Peyer's patch (tissue), 4 donors: Measurements from ENCODE around the gene CTSD. TPM values are rescaled to one million over a fixed set of nuclear protein-coding genes. Genes with fewer than 3 reads are reported as not detected.

ENCODE experiments used
- DNase-seq, 3 donors: peaks; one replicate each; pipeline ENCODE4 v3.0.0-alpha.2; 2017 to 2019
- H3K27ac ChIP-seq, 4 donors: fragments of 200-600 bp; sonication (generic); one replicate each; pipeline ENCODE4 v1.5.1; 2016 to 2019
- H3K27me3 ChIP-seq, 2 donors: fragments of 200-600 bp; sonication (generic); one replicate each; pipeline ENCODE4 v1.5.1; 2019
- H3K36me3 ChIP-seq, 3 donors: fragments of 200-600 bp; sonication (generic); one replicate each; pipeline ENCODE4 v1.5.1; 2016 to 2019
- H3K4me1 ChIP-seq, 4 donors: fragments of 200-600 bp; sonication (generic); one replicate each; pipeline ENCODE4 v1.5.1; 2016 to 2019
- H3K4me3 ChIP-seq, 4 donors: fragments of 200-600 bp; sonication (generic); 1 replicate in 3 of 4; 2 replicates in 1 of 4; pipeline ENCODE4 v1.5.1; 2016 to 2019; ENCODE audit warnings: mild to moderate bottlenecking in 1 of 4
- H3K9me3 ChIP-seq, 4 donors: fragments of 200-600 bp; sonication (generic); one replicate each; pipeline ENCODE4 v1.5.1; 2016 to 2019; ENCODE audit warnings: mild to moderate bottlenecking in 1 of 4
- POLR2A ChIP-seq, 2 donors: fragments of 450-650 bp; IDR thresholded peaks; one replicate each; pipeline ENCODE4 v1.5.1; 2017; ENCODE audit warnings: antibody characterized with exemption in 2 of 2, mild to moderate bottlenecking in 2 of 2, moderate library complexity in 2 of 2
- total RNA-seq, 4 donors: library from RNA; depleted of rRNA; stranded (reverse); fragments of >200 nt; gene quantifications; one replicate each; pipeline ENCODE4 v1.1.0, GENCODE V29; 2016
- TF ChIP-seq, protein P1 (sequence below), 6 experiments: fragments of 450-650 bp in 4 of 6; fragments of 200-600 bp in 2 of 6; sonication (generic) in 1 of 6; IDR thresholded peaks; one replicate each; pipeline ENCODE4 v1.5.1; 2017 to 2019; ENCODE audit warnings: antibody characterized with exemption in 6 of 6, mild to moderate bottlenecking in 3 of 6, moderate library complexity in 1 of 6

CTSD gene
- total RNA-seq, 4 donors from 2014 or later = 129 to 1,688 (median 1,221) TPM

DNA sequence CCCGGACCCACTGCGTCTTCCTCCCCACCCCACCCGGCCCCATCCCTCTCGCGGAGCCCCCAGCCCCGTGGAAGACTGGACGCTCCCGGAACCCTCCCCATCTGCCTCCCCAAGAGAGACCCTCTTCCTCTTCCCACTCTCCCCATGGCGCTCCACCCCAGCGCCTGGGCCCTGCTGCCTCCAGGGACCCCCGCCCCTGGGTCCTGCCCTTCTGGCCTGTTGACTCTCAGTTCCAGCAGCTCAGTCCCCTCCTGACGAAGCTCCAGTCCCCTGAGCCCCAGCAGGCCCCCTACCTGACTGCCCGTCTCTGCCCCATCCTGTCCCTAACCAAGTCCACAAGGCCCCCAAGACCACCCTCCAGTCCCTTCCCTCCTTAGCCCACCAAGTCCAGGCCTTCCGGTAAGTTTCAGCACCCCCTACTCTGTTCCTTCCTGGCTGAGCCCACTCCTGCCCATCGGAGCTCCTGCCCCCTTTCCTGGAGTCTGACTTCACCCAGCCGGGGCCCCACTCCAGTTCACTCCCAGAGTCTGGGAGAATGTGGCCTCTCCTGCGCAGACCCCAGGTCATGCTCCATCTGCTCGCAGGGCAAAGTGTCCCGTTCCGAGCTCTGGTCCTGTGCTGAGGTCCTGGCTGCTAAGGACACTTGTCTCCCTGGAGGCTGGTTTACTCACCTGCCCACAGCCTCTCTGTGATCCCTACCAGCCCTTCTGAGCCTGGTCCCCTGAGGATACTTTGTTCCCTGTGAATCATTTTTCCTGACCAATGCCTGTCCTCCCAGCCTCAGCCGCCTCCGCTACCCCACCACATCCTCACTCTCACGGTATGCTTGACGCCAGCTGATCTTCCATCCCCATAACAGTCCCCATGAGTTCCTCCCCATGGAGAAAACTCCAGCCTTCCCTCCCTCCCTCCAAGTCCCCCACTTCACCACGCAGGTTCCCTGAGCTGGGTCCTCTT lies 14.1 kb downstream of the CTSD start:
- H3K27me3 ChIP-seq = peaks cover 0 to 3% of the 10 kb centered on the region in 2 donors
- H3K4me1 ChIP-seq = peaks cover 0 to 38% (median 15%) of the 10 kb centered on the region in 4 donors
- H3K9me3 ChIP-seq = no peaks in the 10 kb centered on the region
- no peak for TF ChIP-seq POLR2A (IDR thresholded peaks at IDR 0.05)
- TF ChIP-seq, protein P1, sequence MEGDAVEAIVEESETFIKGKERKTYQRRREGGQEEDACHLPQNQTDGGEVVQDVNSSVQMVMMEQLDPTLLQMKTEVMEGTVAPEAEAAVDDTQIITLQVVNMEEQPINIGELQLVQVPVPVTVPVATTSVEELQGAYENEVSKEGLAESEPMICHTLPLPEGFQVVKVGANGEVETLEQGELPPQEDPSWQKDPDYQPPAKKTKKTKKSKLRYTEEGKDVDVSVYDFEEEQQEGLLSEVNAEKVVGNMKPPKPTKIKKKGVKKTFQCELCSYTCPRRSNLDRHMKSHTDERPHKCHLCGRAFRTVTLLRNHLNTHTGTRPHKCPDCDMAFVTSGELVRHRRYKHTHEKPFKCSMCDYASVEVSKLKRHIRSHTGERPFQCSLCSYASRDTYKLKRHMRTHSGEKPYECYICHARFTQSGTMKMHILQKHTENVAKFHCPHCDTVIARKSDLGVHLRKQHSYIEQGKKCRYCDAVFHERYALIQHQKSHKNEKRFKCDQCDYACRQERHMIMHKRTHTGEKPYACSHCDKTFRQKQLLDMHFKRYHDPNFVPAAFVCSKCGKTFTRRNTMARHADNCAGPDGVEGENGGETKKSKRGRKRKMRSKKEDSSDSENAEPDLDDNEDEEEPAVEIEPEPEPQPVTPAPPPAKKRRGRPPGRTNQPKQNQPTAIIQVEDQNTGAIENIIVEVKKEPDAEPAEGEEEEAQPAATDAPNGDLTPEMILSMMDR (IDR thresholded peaks at IDR 0.05) = no peak
- peak overlapping the region; percentile 26 to 50 (median 37) for H3K4me3 ChIP-seq
- peak overlapping the region in 2 of 4 donors; percentile 2 to 72 for H3K27ac ChIP-seq
- DNase-seq = no peak
- peaks cover 0 to 27% (median 0%) of the 10 kb centered on the region in 3 donors for H3K36me3 ChIP-seq

- Histone ChIP-seq H3K36me3 (peaks cover 0 to 18% (median 0%) of the 10 kb centered on the region in 3 donors), H3K4me1 (peaks cover 0 to 38% (median 15%) of the 10 kb centered on the region in 4 donors), H3K9me3 (no peaks in the 10 kb centered on the region), H3K27me3 (peaks cover 0 to 3% of the 10 kb centered on the region in 2 donors), H3K4me3 (peak overlapping the region; percentile 26 to 50 (median 37)), H3K27ac (peak overlapping the region in 1 of 4 donors; percentile 72)
- DNase-seq = peak in 2 of 3 donors; percentile 46 to 52
- TF ChIP-seq, protein P1 (IDR thresholded peaks at IDR 0.05) = no peak
- no peak for TF ChIP-seq POLR2A (IDR thresholded peaks at IDR 0.05)
These were observed 14.9 kb downstream of the CTSD start for GRCh38 chr11:1748636-1749394.

DNA sequence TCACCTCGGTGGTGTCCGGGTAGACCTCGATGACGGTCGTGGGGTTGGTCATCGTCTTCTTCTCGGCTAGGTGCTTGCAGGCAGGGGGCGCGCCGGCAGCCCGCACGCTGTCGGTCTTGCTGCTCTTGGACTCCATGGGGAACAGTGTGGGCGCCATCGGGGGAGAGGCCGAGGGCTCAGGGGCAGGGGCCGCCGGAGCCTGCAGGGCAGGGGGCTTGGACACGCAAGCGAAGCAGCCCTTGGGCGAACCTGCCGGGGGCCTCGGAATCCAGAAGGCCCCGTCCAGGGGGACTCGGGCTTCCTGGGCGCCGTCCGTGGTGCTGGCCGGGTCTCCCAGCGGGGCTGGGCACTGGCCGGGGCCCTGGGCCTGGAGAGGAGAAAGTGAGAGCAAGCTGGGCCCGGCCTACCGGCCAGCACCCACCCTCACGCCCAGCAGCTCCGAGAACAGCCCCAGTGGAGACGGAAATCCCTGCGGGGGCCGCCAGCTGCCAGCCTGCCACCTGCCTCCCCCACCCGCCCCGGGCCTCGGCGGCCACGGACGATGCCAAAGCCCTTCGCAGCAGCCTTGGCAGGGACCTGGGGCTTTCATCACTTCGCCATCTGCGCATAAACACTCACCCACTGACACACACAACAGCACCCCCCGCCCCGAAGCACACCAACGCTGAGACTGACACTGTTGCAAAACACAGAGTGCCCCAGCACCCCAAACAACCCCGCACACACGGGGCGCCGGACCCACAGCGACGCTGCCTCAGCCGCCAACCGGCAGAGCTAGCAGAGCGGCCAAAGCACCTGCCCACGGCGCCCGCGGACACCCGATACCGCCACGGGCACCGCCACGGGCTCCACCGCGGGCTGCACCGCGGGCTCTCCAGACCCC lies 15.7 kb downstream of the CTSD start:
- peak overlapping the region; percentile 26 to 50 (median 37) for H3K4me3 ChIP-seq

GRCh38 chr11:1746956-1747752 lies 16.6 kb downstream of the CTSD start:
- H3K36me3 ChIP-seq = peaks cover 0 to 2% (median 0%) of the 10 kb centered on the region in 3 donors
- H3K9me3 ChIP-seq = no peaks in the 10 kb centered on the region
- H3K27me3 ChIP-seq = peaks cover 0 to 3% of the 10 kb centered on the region in 2 donors
- H3K4me1 ChIP-seq = peaks cover 0 to 30% (median 15%) of the 10 kb centered on the region in 4 donors
- TF ChIP-seq, protein P1 (IDR thresholded peaks at IDR 0.05) = no peak
- TF ChIP-seq POLR2A (IDR thresholded peaks at IDR 0.05) = no peak
- H3K27ac ChIP-seq = no peak overlapping the region
- peak in 2 of 3 donors; percentile 37 to 42 for DNase-seq
- peak overlapping the region in 1 of 4 donors; percentile 50 for H3K4me3 ChIP-seq

More for the DNA sequence above, 15.7 kb downstream of the CTSD start:
- peaks cover 0 to 10% (median 0%) of the 10 kb centered on the region in 3 donors for H3K36me3 ChIP-seq
- TF ChIP-seq, protein P1 (IDR thresholded peaks at IDR 0.05) = no peak
- no peak for TF ChIP-seq POLR2A (IDR thresholded peaks at IDR 0.05)
- peaks cover 0 to 38% (median 15%) of the 10 kb centered on the region in 4 donors for H3K4me1 ChIP-seq
- H3K27ac ChIP-seq = peak overlapping the region in 1 of 4 donors; percentile 72
- no peaks in the 10 kb centered on the region for H3K9me3 ChIP-seq
- peaks cover 0 to 3% of the 10 kb centered on the region in 2 donors for H3K27me3 ChIP-seq
- DNase-seq = peak in 1 of 3 donors; percentile 51
